CD4-positive, CD25-positive, alpha-beta regulatory T cell (primary cell): Measurements from ENCODE around the gene HDAC5. TPM values are rescaled to one million over a fixed set of nuclear protein-coding genes. Genes with fewer than 3 reads are reported as not detected.
"Not testable (repeated sequence)": the region's sequence is repeated elsewhere in the genome, so short reads cannot be mapped to it uniquely, and the experiment has no call there.

Source experiments
- ATAC-seq, 2 donors: fragments of 150-1000 bp; cut with Tn5 transposase; one replicate each; pipeline ENCODE4 v1.10.0; 2021; ENCODE audit warnings: low read depth in 2 of 2, moderate number of reproducible peaks in 2 of 2, moderate library complexity in 1 of 2
- DNase-seq, 3 donors: peaks; one replicate each; pipeline versions ENCODE4 v3.0.0 to v3.0.0-alpha.2; 2012 to 2022; ENCODE audit warnings: mixed read lengths in 1 of 3
- H3K27ac ChIP-seq: one replicate; pipeline ENCODE4 v1.7.0; 2013; ENCODE audit warnings: mild to moderate bottlenecking, low read length; ENCODE audit not compliant: insufficient read depth, poor library complexity, severe bottlenecking
- H3K27me3 ChIP-seq: one replicate; pipeline ENCODE4 v1.7.0; 2013; ENCODE audit warnings: low read length; ENCODE audit not compliant: control insufficient read depth, insufficient read depth
- H3K36me3 ChIP-seq: one replicate; pipeline ENCODE4 v1.7.0; 2013; ENCODE audit warnings: mild to moderate bottlenecking, low read length, moderate library complexity; ENCODE audit not compliant: control insufficient read depth, insufficient read depth
- H3K4me1 ChIP-seq: 2 replicates; pipeline ENCODE4 v1.7.0; 2013; ENCODE audit warnings: mild to moderate bottlenecking, low read length; ENCODE audit not compliant: insufficient read depth, control insufficient read depth, poor library complexity, severe bottlenecking
- H3K4me3 ChIP-seq: one replicate; pipeline ENCODE4 v1.7.0; 2013; ENCODE audit warnings: low read depth, mild to moderate bottlenecking, low read length, moderate library complexity
- H3K9me3 ChIP-seq, 2 experiments: 1 replicate in 1 of 2; 2 replicates in 1 of 2; pipeline ENCODE4 v1.7.0; 2013; ENCODE audit warnings: low read length in 2 of 2, mild to moderate bottlenecking in 1 of 2, moderate library complexity in 1 of 2; ENCODE audit not compliant: control insufficient read depth in 2 of 2
- H3K27ac Mint-ChIP-seq, 3 donors: one replicate each; pipeline ENCODE4 v1.8.0; 2020 to 2022; ENCODE audit warnings: mild to moderate bottlenecking in 3 of 3, mixed read lengths in 3 of 3, moderate library complexity in 2 of 3
- H3K27me3 Mint-ChIP-seq: one replicate; pipeline ENCODE4 v1.8.0; 2022; ENCODE audit warnings: mild to moderate bottlenecking, mixed read lengths
- H3K36me3 Mint-ChIP-seq: one replicate; pipeline ENCODE4 v1.8.0; 2020; ENCODE audit warnings: mixed read lengths
- H3K4me1 Mint-ChIP-seq, 4 donors: one replicate each; pipeline ENCODE4 v1.8.0; 2020 to 2022; ENCODE audit warnings: mixed read lengths in 4 of 4, mild to moderate bottlenecking in 1 of 4
- H3K4me3 Mint-ChIP-seq, 4 donors: one replicate each; pipeline ENCODE4 v1.8.0; 2020 to 2022; ENCODE audit warnings: mild to moderate bottlenecking in 4 of 4, mixed read lengths in 4 of 4, moderate library complexity in 3 of 4
- H3K9me3 Mint-ChIP-seq, 7 donors: one replicate each; pipeline ENCODE4 v1.8.0; 2020 to 2022; ENCODE audit warnings: mixed read lengths in 7 of 7, mild to moderate bottlenecking in 3 of 7, moderate library complexity in 2 of 7
- polyA plus RNA-seq, 4 donors: library from polyadenylated mRNA; unstranded; fragments of 300-500 nt; fragmentation: Illumina TruSeq; gene quantifications; one replicate each; pipeline ENCODE4 v1.2.3, GENCODE V29; 2021
- total RNA-seq: library from RNA; stranded (reverse); gene quantifications from one replicate; pipeline ENCODE4 v1.2.3, GENCODE V29; 2022

The HDAC5 gene
- total and polyA plus RNA-seq, 5 donors from 2014 or later = 10.6 to 69.1 (median 15.3) TPM

DNA sequence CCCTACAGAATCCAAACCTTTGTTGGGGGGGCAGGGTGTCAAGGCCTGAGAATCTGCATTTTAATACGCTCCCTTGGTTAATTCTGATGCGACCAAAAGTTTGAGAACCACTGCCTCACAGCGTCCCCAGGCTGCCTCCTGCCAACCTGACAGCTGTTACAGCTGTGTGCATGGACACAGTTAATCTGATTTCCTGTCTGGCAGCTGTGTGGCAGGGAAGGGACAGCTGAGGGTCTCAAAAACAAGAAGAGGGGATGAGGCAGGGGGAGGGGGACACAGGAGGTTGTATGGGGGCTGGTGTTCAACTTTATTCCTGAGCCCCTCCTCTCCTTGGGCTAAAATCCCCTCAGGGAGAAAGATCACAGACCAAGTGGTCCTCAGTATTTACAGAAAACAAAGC, 17.5 kb downstream of the HDAC5 start:
- no peaks in the 10 kb centered on the region for H3K9me3 ChIP-seq
- peaks cover 4% of the 10 kb centered on the region for H3K4me1 ChIP-seq
- no peaks in the 10 kb centered on the region for H3K9me3 Mint-ChIP-seq
- no peak overlapping the region for H3K4me3 Mint-ChIP-seq
- no peaks in the 10 kb centered on the region for H3K36me3 Mint-ChIP-seq
- no peak for DNase-seq
- no peak overlapping the region for H3K27ac ChIP-seq
- H3K4me1 Mint-ChIP-seq = peaks cover 0 to 4% (median 0%) of the 10 kb centered on the region in 4 donors
- H3K27me3 Mint-ChIP-seq = no peaks in the 10 kb centered on the region
- no peak overlapping the region for H3K4me3 ChIP-seq
- no peaks in the 10 kb centered on the region for H3K36me3 ChIP-seq
- no peaks in the 10 kb centered on the region for H3K27me3 ChIP-seq
- ATAC-seq = no peak
- no peak overlapping the region for H3K27ac Mint-ChIP-seq

DNA sequence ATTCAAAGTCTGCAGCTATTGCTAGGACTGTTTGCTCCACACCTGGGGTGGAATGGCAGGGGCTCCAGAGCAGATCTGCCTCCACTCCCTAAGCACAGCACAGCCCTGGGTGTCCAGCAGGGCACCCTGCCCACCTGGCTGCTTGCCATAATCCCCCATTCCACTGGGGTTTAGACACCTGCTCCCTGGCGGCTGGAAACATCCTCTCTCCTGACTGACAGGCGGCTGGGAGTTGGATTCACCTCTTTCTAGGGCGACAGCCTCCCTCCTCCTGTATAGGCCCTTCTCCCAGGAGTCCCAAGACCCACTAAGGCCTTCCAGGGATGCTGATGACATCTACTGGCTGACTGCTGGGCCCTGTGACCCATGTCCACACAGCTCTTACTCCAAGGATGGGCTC, 18.0 kb downstream of the HDAC5 start:
- Histone ChIP-seq H3K9me3 (no peaks in the 10 kb centered on the region), H3K36me3 (no peaks in the 10 kb centered on the region), H3K27ac (no peak overlapping the region), H3K4me3 (no peak overlapping the region), H3K4me1 (no peaks in the 10 kb centered on the region), H3K27me3 (no peaks in the 10 kb centered on the region)
- no peak overlapping the region for H3K4me3 Mint-ChIP-seq
- no peak overlapping the region for H3K27ac Mint-ChIP-seq
- DNase-seq (no peak), ATAC-seq (no peak)
- no peaks in the 10 kb centered on the region for H3K9me3 Mint-ChIP-seq
- peaks cover 0 to 2% (median 0%) of the 10 kb centered on the region in 4 donors for H3K4me1 Mint-ChIP-seq
- H3K27me3 Mint-ChIP-seq = no peaks in the 10 kb centered on the region
- no peaks in the 10 kb centered on the region for H3K36me3 Mint-ChIP-seq

- H3K27me3 Mint-ChIP-seq = no peaks in the 10 kb centered on the region
- Histone ChIP-seq H3K36me3 (no peaks in the 10 kb centered on the region), H3K27me3 (no peaks in the 10 kb centered on the region), H3K9me3 (no peaks in the 10 kb centered on the region), H3K27ac (no peak overlapping the region), H3K4me3 (no peak overlapping the region), H3K4me1 (no peaks in the 10 kb centered on the region)
- ATAC-seq (no peak), DNase-seq (no peak)
- H3K9me3 Mint-ChIP-seq = no peaks in the 10 kb centered on the region
- peak overlapping the region in 1 of 3 donors; percentile 55 for H3K27ac Mint-ChIP-seq
- no peak overlapping the region for H3K4me3 Mint-ChIP-seq
- no peaks in the 10 kb centered on the region for H3K36me3 Mint-ChIP-seq
- H3K4me1 Mint-ChIP-seq = peaks cover 0 to 2% (median 0%) of the 10 kb centered on the region in 4 donors
Observed at GRCh38 chr17:44102849-44103622, 20.4 kb downstream of the HDAC5 start.

DNA sequence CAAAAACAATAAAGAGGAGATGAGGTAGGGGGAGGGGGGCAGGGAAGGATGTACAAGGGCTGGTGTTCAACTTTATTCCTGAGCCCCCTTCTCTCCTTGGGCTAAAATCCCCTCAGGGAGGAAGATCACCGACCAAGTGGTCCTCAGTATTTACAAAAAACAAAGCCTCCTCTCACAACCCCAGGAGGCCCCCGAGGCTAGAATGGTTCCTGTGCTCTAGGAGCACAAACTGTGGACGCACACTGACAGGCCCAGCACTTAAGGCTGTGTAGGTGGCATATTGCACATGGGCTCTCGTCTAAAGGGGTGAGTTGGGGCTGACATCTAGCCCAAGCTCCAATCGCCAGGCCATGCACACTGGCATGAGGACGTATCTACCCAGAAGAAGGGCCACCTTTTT, 21.6 kb downstream of the HDAC5 start:
- H3K36me3 ChIP-seq, H3K4me1 Mint-ChIP-seq, H3K4me3 Mint-ChIP-seq, ATAC-seq, H3K27ac Mint-ChIP-seq, H3K4me1 ChIP-seq, H3K4me3 ChIP-seq, H3K9me3 Mint-ChIP-seq, H3K36me3 Mint-ChIP-seq, H3K27me3 ChIP-seq, H3K27ac ChIP-seq, H3K9me3 ChIP-seq, H3K27me3 Mint-ChIP-seq, DNase-seq: not testable (repeated sequence)

- DNase-seq (no peak), ATAC-seq (no peak)
- Mint-ChIP-seq H3K4me1 (peaks cover 0 to 7% (median 3%) of the 10 kb centered on the region in 4 donors), H3K9me3 (no peaks in the 10 kb centered on the region), H3K4me3 (no peak overlapping the region), H3K27ac (no peak overlapping the region), H3K36me3 (no peaks in the 10 kb centered on the region), H3K27me3 (no peaks in the 10 kb centered on the region)
- Histone ChIP-seq H3K27ac (no peak overlapping the region), H3K4me3 (no peak overlapping the region), H3K9me3 (no peaks in the 10 kb centered on the region), H3K27me3 (no peaks in the 10 kb centered on the region), H3K36me3 (peaks cover 2% of the 10 kb centered on the region), H3K4me1 (peaks cover 7% of the 10 kb centered on the region)
Observed at GRCh38 chr17:44097110-44097958, 26.1 kb downstream of the HDAC5 start.

DNA sequence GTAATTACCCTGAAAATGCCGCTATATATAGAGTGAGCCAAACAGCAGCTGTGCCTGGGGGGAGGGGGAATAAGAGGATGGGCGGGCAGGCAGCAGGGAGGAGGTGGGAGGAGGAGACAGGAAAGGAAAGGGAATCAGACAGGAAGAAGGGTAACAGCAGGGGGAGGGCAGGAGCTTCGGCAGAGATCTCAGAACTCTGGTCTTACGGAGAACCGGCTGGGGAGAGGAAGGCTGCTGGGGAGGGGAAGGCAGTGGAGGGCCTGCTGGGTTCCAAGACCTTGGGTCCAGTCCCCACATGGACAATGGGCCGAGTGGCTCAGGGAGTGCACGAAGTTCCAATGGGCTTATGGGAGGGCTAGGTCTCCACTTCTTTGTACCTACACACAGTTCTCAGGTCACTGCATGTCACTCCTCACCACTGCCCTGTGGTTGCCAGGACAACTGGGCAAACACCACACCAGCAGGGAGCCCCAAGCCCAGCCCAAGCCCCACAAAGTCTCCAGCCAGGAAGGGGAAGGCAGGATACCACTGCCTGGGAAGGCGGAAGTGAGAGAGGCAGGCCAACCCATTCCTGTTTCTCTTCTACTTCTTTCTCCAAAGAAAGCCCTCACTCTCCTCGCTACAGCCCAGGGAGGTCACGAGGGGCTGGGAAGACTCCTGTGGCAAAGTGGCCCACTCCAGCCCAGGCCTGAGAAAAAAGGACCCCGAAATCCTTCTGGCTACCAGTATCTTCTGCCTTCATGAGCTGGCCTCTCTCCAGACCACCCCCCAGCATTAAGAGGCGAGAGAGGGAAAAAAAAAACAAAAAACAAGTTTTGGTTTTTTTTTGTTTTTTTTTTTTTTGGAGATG, 27.6 kb downstream of the HDAC5 start:
- Histone ChIP-seq H3K27ac (no peak overlapping the region), H3K27me3 (no peaks in the 10 kb centered on the region), H3K36me3 (peaks cover 14% of the 10 kb centered on the region), H3K4me3 (no peak overlapping the region), H3K4me1 (peaks cover 7% of the 10 kb centered on the region), H3K9me3 (no peaks in the 10 kb centered on the region)
- Mint-ChIP-seq H3K4me1 (peaks cover 0 to 7% (median 3%) of the 10 kb centered on the region in 4 donors), H3K9me3 (no peaks in the 10 kb centered on the region), H3K36me3 (peaks cover 4% of the 10 kb centered on the region), H3K27me3 (no peaks in the 10 kb centered on the region), H3K27ac (no peak overlapping the region), H3K4me3 (no peak overlapping the region)
- DNase-seq (no peak), ATAC-seq (no peak)

GRCh38 chr17:44095388-44095646, 28.1 kb downstream of the HDAC5 start:
- Histone ChIP-seq H3K36me3 (peaks cover 15% of the 10 kb centered on the region), H3K4me3 (no peak overlapping the region), H3K27ac (no peak overlapping the region), H3K4me1 (peaks cover 7% of the 10 kb centered on the region), H3K27me3 (no peaks in the 10 kb centered on the region), H3K9me3 (no peaks in the 10 kb centered on the region)
- H3K4me1 Mint-ChIP-seq = peaks cover 0 to 7% (median 3%) of the 10 kb centered on the region in 4 donors
- ATAC-seq = no peak
- no peak overlapping the region for H3K4me3 Mint-ChIP-seq
- peaks cover 4% of the 10 kb centered on the region for H3K36me3 Mint-ChIP-seq
- no peaks in the 10 kb centered on the region for H3K9me3 Mint-ChIP-seq
- H3K27ac Mint-ChIP-seq = peak overlapping the region in 1 of 3 donors; percentile 34
- no peak for DNase-seq
- H3K27me3 Mint-ChIP-seq = no peaks in the 10 kb centered on the region
